22Rv1 (cell line): ENCODE results near the gene TAF9.

Experiments used
- H3K27ac ChIP-seq: fragments of 450-650 bp; 2 replicates; pipeline ENCODE4 v1.5.1; 2017
- CTCF ChIP-seq: fragments of 450-650 bp; IDR thresholded peaks from 2 replicates; pipeline ENCODE4 v1.5.1; 2017; ENCODE audit warnings: mild to moderate bottlenecking
- ZFX ChIP-seq: fragments of 450-650 bp; IDR thresholded peaks from 2 replicates; pipeline ENCODE4 v1.6.1; 2017; ENCODE audit warnings: antibody characterized with exemption, borderline replicate concordance

Gene TAF9

GRCh38 chr5:69364850-69365249 is 4.5 kb downstream of the TAF9 start:
- TF ChIP-seq CTCF = no peak; the same call in 1 of the 2 replicates
- TF ChIP-seq ZFX = no peak
- H3K27ac ChIP-seq = no peak overlapping the region

- H3K27ac ChIP-seq = no peak overlapping the region
- TF ChIP-seq ZFX (no peak), CTCF (peak; percentile 29)
Observed at GRCh38 chr5:69364414-69364813, 4.9 kb downstream of the TAF9 start.

- TF ChIP-seq CTCF = no peak
- TF ChIP-seq ZFX = no peak
Observed at GRCh38 chr5:69360442-69360841, 8.9 kb downstream of the TAF9 start.

GRCh38 chr5:69359699-69360098 is 9.6 kb downstream of the TAF9 start:
- no peak overlapping the region for H3K27ac ChIP-seq
- TF ChIP-seq CTCF = no peak
- TF ChIP-seq ZFX = no peak

More at GRCh38 chr5:69360442-69360841, 8.9 kb downstream of the TAF9 start:
- H3K27ac ChIP-seq = no peak overlapping the region

- no peak for TF ChIP-seq ZFX
- no peak overlapping the region for H3K27ac ChIP-seq
Observed at GRCh38 chr5:69350664-69351063, 18.7 kb downstream of the TAF9 start.

GRCh38 chr5:69343083-69343482 is 26.2 kb downstream of the TAF9 start:
- H3K27ac ChIP-seq = no peak overlapping the region
- TF ChIP-seq CTCF = no peak
- no peak for TF ChIP-seq ZFX

- no peak overlapping the region for H3K27ac ChIP-seq
- TF ChIP-seq ZFX = no peak
- no peak for TF ChIP-seq CTCF
Observed at GRCh38 chr5:69341520-69342161, 27.7 kb downstream of the TAF9 start.

- no peak overlapping the region for H3K27ac ChIP-seq
- TF ChIP-seq CTCF = no peak
- TF ChIP-seq ZFX = no peak
Observed at GRCh38 chr5:69335341-69335935, 33.9 kb downstream of the TAF9 start.
